Liver (tissue), 9 donors: ENCODE measurements around the gene CD33. TPM values are rescaled to one million over a fixed set of nuclear protein-coding genes. Genes with fewer than 3 reads are reported as not detected.
"Not testable (repeated sequence)": the region's sequence is repeated elsewhere in the genome, so short reads cannot be mapped to it uniquely, and the experiment has no call there.

Experiments
- DNase-seq: peaks from one replicate; pipeline ENCODE4 v3.0.0-alpha.2; 2017; ENCODE audit warnings: low spot score
- H3K27ac ChIP-seq, 2 donors: one replicate each; pipeline ENCODE4 v1.7.0; 2013; ENCODE audit warnings: inconsistent platforms in 2 of 2, low read length in 2 of 2, control low read depth in 1 of 2, low read depth in 1 of 2, mild to moderate bottlenecking in 1 of 2
- H3K27me3 ChIP-seq, 4 donors: one replicate each; pipeline versions ENCODE4 v1.6.1 to v1.7.0; 2013; ENCODE audit warnings: low read length in 3 of 4, inconsistent platforms in 1 of 4, mild to moderate bottlenecking in 1 of 4, moderate library complexity in 1 of 4; ENCODE audit not compliant: control insufficient read depth in 4 of 4, insufficient read depth in 4 of 4
- H3K36me3 ChIP-seq, 4 donors: one replicate each; pipeline versions ENCODE4 v1.6.1 to v1.7.0; 2013; ENCODE audit warnings: low read length in 3 of 4, mild to moderate bottlenecking in 3 of 4, low read depth in 1 of 4, moderate library complexity in 1 of 4; ENCODE audit not compliant: control insufficient read depth in 4 of 4, insufficient read depth in 3 of 4
- H3K4me1 ChIP-seq, 4 donors: one replicate each; pipeline versions ENCODE4 v1.6.1 to v1.7.0; 2013; ENCODE audit warnings: low read length in 3 of 4, mild to moderate bottlenecking in 3 of 4, moderate library complexity in 1 of 4; ENCODE audit not compliant: control insufficient read depth in 4 of 4, insufficient read depth in 4 of 4
- H3K4me3 ChIP-seq, 3 donors: one replicate each; pipeline versions ENCODE4 v1.6.1 to v1.7.0; 2013; ENCODE audit warnings: low read length in 3 of 3, control low read depth in 1 of 3, low read depth in 1 of 3, mild to moderate bottlenecking in 1 of 3
- H3K9ac ChIP-seq, 2 donors: one replicate each; pipeline ENCODE4 v1.7.0; 2013; ENCODE audit warnings: low read length in 2 of 2, mild to moderate bottlenecking in 2 of 2, moderate library complexity in 2 of 2, control low read depth in 1 of 2, low read depth in 1 of 2
- H3K9me3 ChIP-seq, 4 donors: one replicate each; pipeline versions ENCODE4 v1.6.1 to v1.7.0; 2013; ENCODE audit warnings: low read length in 3 of 4; ENCODE audit not compliant: control insufficient read depth in 4 of 4
- ATF3 ChIP-seq: IDR thresholded peaks from 2 replicates; pipeline ENCODE4 v1.6.1; 2016; ENCODE audit warnings: antibody characterized with exemption
- CTCF ChIP-seq: fragments of 150-350 bp; IDR thresholded peaks from 2 replicates; pipeline ENCODE4 v1.5.1; 2017; ENCODE audit warnings: improper control_type of control experiment, low read depth, low read length; ENCODE audit not compliant: missing input control
- EGR1 ChIP-seq, 2 donors: IDR thresholded peaks; 2 replicates each; pipeline ENCODE4 v1.6.1; 2016 to 2018; ENCODE audit warnings: antibody characterized with exemption in 2 of 2, low read depth in 2 of 2
- FOXA1 ChIP-seq: IDR thresholded peaks from 2 replicates; pipeline ENCODE4 v1.6.1; 2016; ENCODE audit warnings: antibody characterized with exemption
- FOXA2 ChIP-seq: IDR thresholded peaks from 2 replicates; pipeline ENCODE4 v1.6.1; 2016; ENCODE audit warnings: antibody characterized with exemption
- GABPA ChIP-seq, 2 donors: IDR thresholded peaks in 1 of 2; conservative IDR thresholded peaks in 1 of 2; 2 replicates each; pipeline ENCODE4 v1.6.1; 2016; ENCODE audit warnings: antibody characterized with exemption in 2 of 2, mild to moderate bottlenecking in 1 of 2, moderate library complexity in 1 of 2
- HNF4A ChIP-seq, 2 donors: conservative IDR thresholded peaks; 2 replicates each; pipeline ENCODE4 v1.6.1; 2016; ENCODE audit warnings: antibody characterized with exemption in 2 of 2, mild to moderate bottlenecking in 2 of 2
- HNF4G ChIP-seq: IDR thresholded peaks from 2 replicates; pipeline ENCODE4 v1.6.1; 2016; ENCODE audit warnings: antibody characterized with exemption
- JUND ChIP-seq, 2 donors: IDR thresholded peaks; 2 replicates each; pipeline ENCODE4 v1.6.1; 2016; ENCODE audit warnings: antibody characterized with exemption in 2 of 2
- MAX ChIP-seq: IDR thresholded peaks from 2 replicates; pipeline ENCODE4 v1.6.1; 2016; ENCODE audit warnings: antibody characterized with exemption
- NR2F2 ChIP-seq: IDR thresholded peaks from 2 replicates; pipeline ENCODE4 v1.6.1; 2016; ENCODE audit warnings: antibody characterized with exemption
- RAD21 ChIP-seq, 2 donors: IDR thresholded peaks; 2 replicates each; pipeline ENCODE4 v1.6.1; 2016; ENCODE audit warnings: antibody characterized with exemption in 2 of 2, mild to moderate bottlenecking in 2 of 2
- RXRA ChIP-seq, 2 donors: IDR thresholded peaks; 2 replicates each; pipeline ENCODE4 v1.6.1; 2017 to 2018; ENCODE audit warnings: antibody characterized with exemption in 2 of 2, mild to moderate bottlenecking in 1 of 2
- SP1 ChIP-seq: IDR thresholded peaks from 2 replicates; pipeline ENCODE4 v1.6.1; 2018; ENCODE audit warnings: antibody characterized with exemption, mild to moderate bottlenecking
- TAF1 ChIP-seq: conservative IDR thresholded peaks from 2 replicates; pipeline ENCODE4 v1.6.1; 2016; ENCODE audit warnings: antibody characterized with exemption, mild to moderate bottlenecking
- ZBTB33 ChIP-seq: IDR thresholded peaks from 2 replicates; pipeline ENCODE4 v1.6.1; 2016; ENCODE audit warnings: antibody characterized with exemption
- WGBS: extraction: QIAGEN DNeasy Blood & Tissue Kit; methylation state at CpG from one replicate; pipeline ENCODE4 v1.1.7; 2013; 5-methylcytosine and 5-hydroxymethylcytosine counted together
- polyA plus RNA-seq, 2 donors: library from polyadenylated mRNA; stranded (reverse) in 1 of 2; unstranded in 1 of 2; fragments of 200-250 nt in 1 of 2; fragments of >200 nt in 1 of 2; fragmentation: Nextera tagmentation in 1 of 2; extraction: Ambion mirVana in 1 of 2; gene quantifications; one replicate each; pipeline versions ENCODE4 v1.2.1 to v1.2.3, GENCODE V29; 2013 to 2015
- total RNA-seq, 2 donors: library from RNA; depleted of rRNA; stranded (reverse); fragments of >200 nt; gene quantifications; one replicate each; pipeline ENCODE4 v1.2.3, GENCODE V29; 2014
- donor health status: healthy.
- donor health status: healthy.
- donor health status: healthy.
- donor health status: healthy.
- donor health status: healthy.

CD33 gene
- total and polyA plus RNA-seq, 4 donors, result 1.3 to 5.1 (median 3.8) TPM

- 78% methylated on average over 6 of the region's 6 CpGs for WGBS
- no peak overlapping the region for H3K4me3 ChIP-seq
- no peaks in the 10 kb centered on the region for H3K36me3 ChIP-seq
- TF ChIP-seq MAX (no peak), FOXA1 (no peak), HNF4A (conservative IDR thresholded peaks at IDR 0.05) (no peak), HNF4G (no peak), RXRA (IDR thresholded peaks at IDR 0.05) (no peak), RAD21 (IDR thresholded peaks at IDR 0.05) (no peak), CTCF (no peak), FOXA2 (no peak), EGR1 (IDR thresholded peaks at IDR 0.05; ENCODE audit: low read depth in 2 of 2) (no peak)
- H3K9me3 ChIP-seq, result peaks cover 0 to 3% (median 1%) of the 10 kb centered on the region in 4 donors
- no peak for DNase-seq
- H3K27me3 ChIP-seq, result no peaks in the 10 kb centered on the region
- H3K27ac ChIP-seq, result no peak overlapping the region
- no peaks in the 10 kb centered on the region for H3K4me1 ChIP-seq
- no peak overlapping the region for H3K9ac ChIP-seq
These were observed 14.6 kb upstream of the CD33 start for GRCh38 chr19:51210191-51210784.

GRCh38 chr19:51210874-51211361, 14.0 kb upstream of the CD33 start:
- not testable (repeated sequence) for H3K27me3 ChIP-seq, H3K27ac ChIP-seq, H3K4me1 ChIP-seq, H3K9ac ChIP-seq, H3K36me3 ChIP-seq, DNase-seq, H3K9me3 ChIP-seq, H3K4me3 ChIP-seq
- WGBS, result 48% methylated on average over 13 of the region's 13 CpGs
- peak in 1 of 2 donors; percentile 43 for TF ChIP-seq GABPA (IDR thresholded peaks at IDR 0.05 in 1 of 2, conservative IDR thresholded peaks at IDR 0.05 in 1 of 2)
- peak; percentile 61 for TF ChIP-seq MAX

GRCh38 chr19:51211833-51212232, 13.0 kb upstream of the CD33 start:
- Histone ChIP-seq H3K27me3 (no peaks in the 10 kb centered on the region), H3K9ac (no peak overlapping the region), H3K27ac (no peak overlapping the region), H3K4me1 (no peaks in the 10 kb centered on the region), H3K9me3 (peaks cover 0 to 3% (median 1%) of the 10 kb centered on the region in 4 donors), H3K36me3 (no peaks in the 10 kb centered on the region), H3K4me3 (no peak overlapping the region)
- 82% methylated on average over 9 of the region's 9 CpGs for WGBS
- no peak for DNase-seq
- TF ChIP-seq GABPA (IDR thresholded peaks at IDR 0.05 in 1 of 2, conservative IDR thresholded peaks at IDR 0.05 in 1 of 2), result no peak
- no peak for TF ChIP-seq CTCF
- TF ChIP-seq JUND (IDR thresholded peaks at IDR 0.05), result no peak
- TF ChIP-seq ATF3, result no peak
- no peak for TF ChIP-seq HNF4A (conservative IDR thresholded peaks at IDR 0.05)
- TF ChIP-seq EGR1 (IDR thresholded peaks at IDR 0.05; ENCODE audit: low read depth in 2 of 2), result no peak
- no peak for TF ChIP-seq RAD21 (IDR thresholded peaks at IDR 0.05)
- TF ChIP-seq ZBTB33, result no peak
- TF ChIP-seq SP1, result no peak
- no peak for TF ChIP-seq NR2F2
- TF ChIP-seq FOXA1, result no peak
- TF ChIP-seq HNF4G, result no peak
- no peak for TF ChIP-seq TAF1
- TF ChIP-seq MAX, result no peak
